Measurements from ENCODE around the gene HPSE. TPM values are rescaled to one million over a fixed set of nuclear protein-coding genes. Genes with fewer than 3 reads are reported as not detected.
"Not testable (repeated sequence)": the region's sequence is repeated elsewhere in the genome, so short reads cannot be mapped to it uniquely, and the experiment has no call there.

The HPSE gene
- total and polyA plus RNA-seq, 9 of the 15 experiments (the other 6 are each of a cell fraction or from before 2014, with no cell fraction given), result 0.01 to 0.42 (median 0.14) TPM; not detected in 1

- H3K27ac ChIP-seq (ENCODE audit: extremely low read depth, low read depth, low read length), result no peak overlapping the region
- H3K27me3 ChIP-seq (ENCODE audit: control insufficient read depth in 2 of 2, insufficient read depth in 2 of 2, low read length in 2 of 2), result peaks cover 26 to 27% of the 10 kb centered on the region in 2 experiments; a peak in 4 of 5 replicates
- H2AFZ ChIP-seq (ENCODE audit: low read depth, low read length), result no peak overlapping the region
- no peaks in the 10 kb centered on the region for H3K36me3 ChIP-seq (ENCODE audit: control insufficient read depth, insufficient read depth, low read length)
- H3K79me2 ChIP-seq (ENCODE audit: control insufficient read depth, insufficient read depth, low read length), result no peaks in the 10 kb centered on the region
- TF ChIP-seq LCOR (CRISPR knock-in tag; IDR thresholded peaks at IDR 0.05), result no peak
- TF ChIP-seq CBX2 (IDR thresholded peaks at IDR 0.05; ENCODE audit: insufficient read depth, low read length, poor library complexity, severe bottlenecking), result no peak
- no peak for TF ChIP-seq ZNF561 (CRISPR knock-in tag; conservative IDR thresholded peaks at IDR 0.05)
- no peak overlapping the region for H3K4me3 ChIP-seq
- 1% methylated on average over 8 of the region's 8 CpGs for WGBS (ENCODE audit: insufficient coverage, low coverage, missing lambda C conversion rate)
- H3K4me2 ChIP-seq (ENCODE audit: insufficient read depth, low read length), result no peak overlapping the region
- H4K20me1 ChIP-seq (replicated peaks; ENCODE audit: control insufficient read depth, insufficient read depth, low read length), result no peaks in the 10 kb centered on the region
- no peaks in the 10 kb centered on the region for H3K9me3 ChIP-seq (replicated peaks; ENCODE audit: control insufficient read depth, insufficient read depth, low read depth, low read length)
- no TSS peak for BruUV-seq (replicated peaks)
- POLR2A ChIA-PET, result interaction anchor here (0.8 kb wide), 1 partner anchor 12 kb away, joined by 4 read pairs; no protein-coding TSS in a partner anchor
- CTCF ChIA-PET (ENCODE audit: low intra/inter-chr PET ratio), result no interaction called here
- no peaks in the 10 kb centered on the region for H3K9me1 ChIP-seq (ENCODE audit: control insufficient read depth, insufficient read depth, low read length)
- DNase-seq (ENCODE audit: extremely low read depth in 1 of 4, low spot score in 3 of 4), result no peak
- no peak for FAIRE-seq
- in situ Hi-C loops (cut with MboI) (no loop called here), intact Hi-C loops (cut with micrococcal nuclease) (no loop called here)
- no peak overlapping the region for H3K9ac ChIP-seq (ENCODE audit: insufficient read depth in 1 of 2, low read depth in 2 of 2, low read length in 2 of 2)
- H3K4me1 ChIP-seq (replicated peaks in 1 of 2; ENCODE audit: control insufficient read depth in 2 of 2, insufficient read depth in 2 of 2, low read length in 2 of 2), result peaks cover 0 to 4% of the 10 kb centered on the region in 2 experiments; a peak in 2 of 5 replicates
- ATAC-seq, result no peak
Measured at GRCh38 chr4:83326546-83326945, 8.1 kb downstream of the HPSE start.

- DNase-seq (ENCODE audit: extremely low read depth in 1 of 4, low spot score in 3 of 4); H3K9me3 ChIP-seq (replicated peaks; ENCODE audit: control insufficient read depth, insufficient read depth, low read depth, low read length); H3K79me2 ChIP-seq (ENCODE audit: control insufficient read depth, insufficient read depth, low read length); H3K4me1 ChIP-seq (replicated peaks in 1 of 2; ENCODE audit: control insufficient read depth in 2 of 2, insufficient read depth in 2 of 2, low read length in 2 of 2); ATAC-seq; H3K9ac ChIP-seq (ENCODE audit: insufficient read depth in 1 of 2, low read depth in 2 of 2, low read length in 2 of 2); H4K20me1 ChIP-seq (replicated peaks; ENCODE audit: control insufficient read depth, insufficient read depth, low read length); FAIRE-seq; BruUV-seq (replicated peaks); H3K36me3 ChIP-seq (ENCODE audit: control insufficient read depth, insufficient read depth, low read length); H3K4me3 ChIP-seq; H3K4me2 ChIP-seq (ENCODE audit: insufficient read depth, low read length); CTCF ChIA-PET (ENCODE audit: low intra/inter-chr PET ratio); POLR2A ChIA-PET; intact Hi-C loops (cut with micrococcal nuclease); in situ Hi-C loops (cut with MboI); H2AFZ ChIP-seq (ENCODE audit: low read depth, low read length); H3K27ac ChIP-seq (ENCODE audit: extremely low read depth, low read depth, low read length); H3K9me1 ChIP-seq (ENCODE audit: control insufficient read depth, insufficient read depth, low read length): not testable (repeated sequence)
- WGBS (ENCODE audit: insufficient coverage, low coverage, missing lambda C conversion rate), result 3% methylated on average over 4 of the region's 4 CpGs
- peaks cover 32% of the 10 kb centered on the region in 2 experiments; a peak in 4 of 5 replicates for H3K27me3 ChIP-seq (ENCODE audit: control insufficient read depth in 2 of 2, insufficient read depth in 2 of 2, low read length in 2 of 2)
Measured at GRCh38 chr4:83325306-83325705, 9.3 kb downstream of the HPSE start.

Data from K562 (cell line).